ENCODE results near the gene SLC38A1. TPM values are rescaled to one million over a fixed set of nuclear protein-coding genes. Genes with fewer than 3 reads are reported as not detected.

SLC38A1 gene
- total RNA-seq, 6 donors from 2014 or later, result 12.7 to 75.7 (median 49.9) TPM

GRCh38 chr12:46160981-46161690 is 107.7 kb downstream of the SLC38A1 start:
- Histone ChIP-seq H3K27me3 (no peaks in the 10 kb centered on the region), H3K27ac (peak overlapping the region in 2 of 4 donors; percentile 0 to 2), H3K4me1 (peaks cover 0 to 14% (median 3%) of the 10 kb centered on the region in 4 donors), H3K36me3 (no peaks in the 10 kb centered on the region), H3K4me3 (no peak overlapping the region), H3K9me3 (no peaks in the 10 kb centered on the region)
- ATAC-seq (ENCODE audit: low FRiP score in 2 of 2) (peak in 1 of 2 donors; percentile 22), DNase-seq (no peak)
- TF ChIP-seq POLR2A (IDR thresholded peaks at IDR 0.05) (no peak), CTCF (IDR thresholded peaks at IDR 0.05) (no peak), POLR2AphosphoS5 (IDR thresholded peaks at IDR 0.05) (no peak), EP300 (IDR thresholded peaks at IDR 0.05) (no peak)
- 77 to 88% methylated on average over 4 of the region's 4 CpGs for WGBS, 2 donors

- peaks cover 0 to 14% (median 3%) of the 10 kb centered on the region in 4 donors for H3K4me1 ChIP-seq
- H3K4me3 ChIP-seq, result no peak overlapping the region
- ATAC-seq (ENCODE audit: low FRiP score in 2 of 2) (peak; percentile 44 to 46), DNase-seq (peak in 1 of 2 donors; percentile 31)
- no peaks in the 10 kb centered on the region for H3K9me3 ChIP-seq
- H3K27ac ChIP-seq, result peak overlapping the region in 3 of 4 donors; percentile 0 to 23 (median 2)
- H3K36me3 ChIP-seq, result no peaks in the 10 kb centered on the region
- TF ChIP-seq CTCF (IDR thresholded peaks at IDR 0.05), result no peak
- no peaks in the 10 kb centered on the region for H3K27me3 ChIP-seq
- WGBS, 2 donors, result 57 to 58% methylated on average over 10 of the region's 10 CpGs
Measured at GRCh38 chr12:46160101-46160980, 108.5 kb downstream of the SLC38A1 start.

GRCh38 chr12:46159309-46159901 is 109.4 kb downstream of the SLC38A1 start:
- TF ChIP-seq EP300 (IDR thresholded peaks at IDR 0.05), result no peak
- no peak for TF ChIP-seq POLR2A (IDR thresholded peaks at IDR 0.05)
- TF ChIP-seq CTCF (IDR thresholded peaks at IDR 0.05), result no peak
- TF ChIP-seq POLR2AphosphoS5 (IDR thresholded peaks at IDR 0.05), result no peak
- Histone ChIP-seq H3K27me3 (no peaks in the 10 kb centered on the region), H3K9me3 (no peaks in the 10 kb centered on the region), H3K27ac (no peak overlapping the region), H3K36me3 (no peaks in the 10 kb centered on the region), H3K4me1 (peaks cover 0 to 14% (median 3%) of the 10 kb centered on the region in 4 donors), H3K4me3 (no peak overlapping the region)
- DNase-seq (no peak), ATAC-seq (ENCODE audit: low FRiP score in 2 of 2) (no peak)
- WGBS, 2 donors, result 82 to 88% methylated on average over 2 of the region's 2 CpGs

- no peaks in the 10 kb centered on the region for H3K9me3 ChIP-seq
- peaks cover 0 to 14% (median 3%) of the 10 kb centered on the region in 4 donors for H3K4me1 ChIP-seq
- H3K27ac ChIP-seq, result no peak overlapping the region
- 57 to 76% methylated on average over 1 of the region's 1 CpG for WGBS, 2 donors
- TF ChIP-seq POLR2AphosphoS5 (IDR thresholded peaks at IDR 0.05), result no peak
- TF ChIP-seq POLR2A (IDR thresholded peaks at IDR 0.05), result no peak
- no peak for TF ChIP-seq EP300 (IDR thresholded peaks at IDR 0.05)
- no peak for TF ChIP-seq CTCF (IDR thresholded peaks at IDR 0.05)
- H3K4me3 ChIP-seq, result no peak overlapping the region
- no peak for DNase-seq
- ATAC-seq (ENCODE audit: low FRiP score in 2 of 2), result no peak
- H3K27me3 ChIP-seq, result no peaks in the 10 kb centered on the region
- H3K36me3 ChIP-seq, result no peaks in the 10 kb centered on the region
Measured at GRCh38 chr12:46158501-46158900, 110.3 kb downstream of the SLC38A1 start.

Data from upper lobe of left lung (tissue), 6 donors.